ENCODE data around the gene GIGYF2.

- TF ChIP-seq CTCF (IDR thresholded peaks at IDR 0.05) (no peak), POLR2A (IDR thresholded peaks at IDR 0.05) (no peak), POLR2AphosphoS5 (IDR thresholded peaks at IDR 0.05) (no peak), EP300 (IDR thresholded peaks at IDR 0.05) (no peak)
These were observed 120.6 kb downstream of the GIGYF2 start for GRCh38 chr2:232817756-232818155.
